Subcutaneous abdominal adipose tissue (tissue), 5 donors: Measurements from ENCODE around the gene DOCK11.
A peak's percentile ranks its signal among the peaks of the same experiment; 100 is the strongest.
"Not testable (repeated sequence)": the region's sequence is repeated elsewhere in the genome, so short reads cannot be mapped to it uniquely, and the experiment has no call there.

Source experiments
- H3K27ac ChIP-seq: one replicate; pipeline ENCODE4 v1.7.0; 2013; ENCODE audit warnings: low read depth, mild to moderate bottlenecking, inconsistent platforms, low read length, moderate library complexity
- H3K27me3 ChIP-seq, 5 donors: one replicate each; pipeline ENCODE4 v1.7.0; 2013; ENCODE audit warnings: low read length in 5 of 5, inconsistent platforms in 1 of 5; ENCODE audit not compliant: control insufficient read depth in 5 of 5, insufficient read depth in 4 of 5
- H3K36me3 ChIP-seq, 5 donors: one replicate each; pipeline ENCODE4 v1.7.0; 2013; ENCODE audit warnings: low read length in 5 of 5; ENCODE audit not compliant: control insufficient read depth in 5 of 5, insufficient read depth in 5 of 5
- H3K4me1 ChIP-seq, 5 donors: one replicate each; pipeline ENCODE4 v1.7.0; 2013; ENCODE audit warnings: low read length in 5 of 5, mild to moderate bottlenecking in 3 of 5, moderate library complexity in 1 of 5; ENCODE audit not compliant: control insufficient read depth in 5 of 5, insufficient read depth in 5 of 5
- H3K4me3 ChIP-seq, 5 donors: one replicate each; pipeline ENCODE4 v1.7.0; 2013; ENCODE audit warnings: low read length in 5 of 5, low read depth in 1 of 5
- H3K9ac ChIP-seq, 5 donors: one replicate each; pipeline ENCODE4 v1.7.0; 2013; ENCODE audit warnings: low read length in 5 of 5, mild to moderate bottlenecking in 4 of 5, moderate library complexity in 3 of 5
- H3K9me3 ChIP-seq, 5 donors: one replicate each; pipeline ENCODE4 v1.7.0; 2013; ENCODE audit warnings: low read length in 5 of 5; ENCODE audit not compliant: control insufficient read depth in 5 of 5
- donor health status: healthy.
- donor health status: healthy.
- donor health status: healthy.
- donor health status: healthy.
- donor health status: healthy.

The DOCK11 gene

GRCh38 chrX:118482384-118482783 is 13.2 kb upstream of the DOCK11 start:
- not testable (repeated sequence) for H3K9ac ChIP-seq, H3K36me3 ChIP-seq, H3K9me3 ChIP-seq, H3K4me1 ChIP-seq, H3K27ac ChIP-seq, H3K27me3 ChIP-seq, H3K4me3 ChIP-seq

GRCh38 chrX:118484216-118484903 is 11.3 kb upstream of the DOCK11 start:
- Histone ChIP-seq H3K4me3 (no peak overlapping the region), H3K9ac (no peak overlapping the region), H3K9me3 (no peaks in the 10 kb centered on the region), H3K27ac (no peak overlapping the region), H3K27me3 (no peaks in the 10 kb centered on the region), H3K36me3 (no peaks in the 10 kb centered on the region), H3K4me1 (no peaks in the 10 kb centered on the region)

- H3K4me3 ChIP-seq, H3K9me3 ChIP-seq, H3K9ac ChIP-seq, H3K27me3 ChIP-seq, H3K36me3 ChIP-seq, H3K27ac ChIP-seq, H3K4me1 ChIP-seq: not testable (repeated sequence)
Observed at GRCh38 chrX:118486693-118487092, 8.9 kb upstream of the DOCK11 start.

- Histone ChIP-seq H3K36me3 (no peaks in the 10 kb centered on the region), H3K27me3 (peaks cover 0 to 7% (median 5%) of the 10 kb centered on the region in 5 donors), H3K9me3 (peaks cover 0 to 8% (median 0%) of the 10 kb centered on the region in 5 donors), H3K27ac (no peak overlapping the region), H3K4me3 (no peak overlapping the region), H3K4me1 (peaks cover 0 to 8% (median 4%) of the 10 kb centered on the region in 5 donors), H3K9ac (no peak overlapping the region)
Observed at GRCh38 chrX:118493016-118493415, 2.6 kb upstream of the DOCK11 start.

- Histone ChIP-seq H3K27ac (no peak overlapping the region), H3K36me3 (no peaks in the 10 kb centered on the region), H3K4me1 (peaks cover 0 to 12% (median 11%) of the 10 kb centered on the region in 5 donors)
Observed at GRCh38 chrX:118493653-118494297, 1.8 kb upstream of the DOCK11 start.

GRCh38 chrX:118495958-118496762 is 545 bp downstream of the DOCK11 start:
- peak overlapping the region; percentile 70 to 82 (median 76) for H3K4me3 ChIP-seq
- H3K4me1 ChIP-seq: peaks cover 0 to 21% (median 13%) of the 10 kb centered on the region in 5 donors
- no peaks in the 10 kb centered on the region for H3K36me3 ChIP-seq
- peaks cover 0 to 8% (median 0%) of the 10 kb centered on the region in 5 donors for H3K9me3 ChIP-seq
- peak overlapping the region; percentile 81 for H3K27ac ChIP-seq
- H3K27me3 ChIP-seq: peaks cover 0 to 8% (median 7%) of the 10 kb centered on the region in 5 donors
- peak overlapping the region; percentile 52 to 80 (median 74) for H3K9ac ChIP-seq

More at GRCh38 chrX:118493653-118494297, 1.8 kb upstream of the DOCK11 start:
- Histone ChIP-seq H3K9ac (no peak overlapping the region), H3K4me3 (no peak overlapping the region), H3K9me3 (peaks cover 0 to 8% (median 0%) of the 10 kb centered on the region in 5 donors), H3K27me3 (peaks cover 0 to 7% (median 5%) of the 10 kb centered on the region in 5 donors)

- Histone ChIP-seq H3K36me3 (no peaks in the 10 kb centered on the region), H3K27ac (peak overlapping the region; percentile 81), H3K9ac (peak overlapping the region; percentile 52 to 80 (median 74)), H3K9me3 (peaks cover 0 to 8% (median 0%) of the 10 kb centered on the region in 5 donors), H3K4me1 (peaks cover 0 to 21% (median 14%) of the 10 kb centered on the region in 5 donors), H3K4me3 (peak overlapping the region; percentile 70 to 82 (median 76)), H3K27me3 (peaks cover 0 to 8% (median 7%) of the 10 kb centered on the region in 5 donors)
Observed at GRCh38 chrX:118496763-118497079, 1.1 kb downstream of the DOCK11 start.

GRCh38 chrX:118497180-118497818 is 1.7 kb downstream of the DOCK11 start:
- peak overlapping the region; percentile 70 to 82 (median 76) for H3K4me3 ChIP-seq
- peaks cover 0 to 25% (median 16%) of the 10 kb centered on the region in 5 donors for H3K4me1 ChIP-seq
- H3K27me3 ChIP-seq: peaks cover 0 to 8% (median 7%) of the 10 kb centered on the region in 5 donors
- H3K27ac ChIP-seq: peak overlapping the region; percentile 81
- peaks cover 0 to 8% (median 0%) of the 10 kb centered on the region in 5 donors for H3K9me3 ChIP-seq
- no peaks in the 10 kb centered on the region for H3K36me3 ChIP-seq
- peak overlapping the region; percentile 33 to 80 (median 61) for H3K9ac ChIP-seq

GRCh38 chrX:118498351-118498750 is 2.7 kb downstream of the DOCK11 start:
- Histone ChIP-seq H3K36me3 (no peaks in the 10 kb centered on the region), H3K9ac (peak overlapping the region in 2 of 5 donors; percentile 44 to 74), H3K4me3 (peak overlapping the region in 4 of 5 donors; percentile 70 to 82 (median 78)), H3K27ac (peak overlapping the region; percentile 81), H3K27me3 (peaks cover 0 to 8% (median 7%) of the 10 kb centered on the region in 5 donors), H3K4me1 (peaks cover 0 to 28% (median 19%) of the 10 kb centered on the region in 5 donors), H3K9me3 (peaks cover 0 to 8% (median 0%) of the 10 kb centered on the region in 5 donors)
